ENCODE data around the gene CAD. TPM values are rescaled to one million over a fixed set of nuclear protein-coding genes. Genes with fewer than 3 reads are reported as not detected.

Gene CAD
- total and polyA plus RNA-seq, 9 of the 15 experiments (the other 6 are each of a cell fraction or from before 2014, with no cell fraction given): 7.5 to 126 (median 33.7) TPM

DNA sequence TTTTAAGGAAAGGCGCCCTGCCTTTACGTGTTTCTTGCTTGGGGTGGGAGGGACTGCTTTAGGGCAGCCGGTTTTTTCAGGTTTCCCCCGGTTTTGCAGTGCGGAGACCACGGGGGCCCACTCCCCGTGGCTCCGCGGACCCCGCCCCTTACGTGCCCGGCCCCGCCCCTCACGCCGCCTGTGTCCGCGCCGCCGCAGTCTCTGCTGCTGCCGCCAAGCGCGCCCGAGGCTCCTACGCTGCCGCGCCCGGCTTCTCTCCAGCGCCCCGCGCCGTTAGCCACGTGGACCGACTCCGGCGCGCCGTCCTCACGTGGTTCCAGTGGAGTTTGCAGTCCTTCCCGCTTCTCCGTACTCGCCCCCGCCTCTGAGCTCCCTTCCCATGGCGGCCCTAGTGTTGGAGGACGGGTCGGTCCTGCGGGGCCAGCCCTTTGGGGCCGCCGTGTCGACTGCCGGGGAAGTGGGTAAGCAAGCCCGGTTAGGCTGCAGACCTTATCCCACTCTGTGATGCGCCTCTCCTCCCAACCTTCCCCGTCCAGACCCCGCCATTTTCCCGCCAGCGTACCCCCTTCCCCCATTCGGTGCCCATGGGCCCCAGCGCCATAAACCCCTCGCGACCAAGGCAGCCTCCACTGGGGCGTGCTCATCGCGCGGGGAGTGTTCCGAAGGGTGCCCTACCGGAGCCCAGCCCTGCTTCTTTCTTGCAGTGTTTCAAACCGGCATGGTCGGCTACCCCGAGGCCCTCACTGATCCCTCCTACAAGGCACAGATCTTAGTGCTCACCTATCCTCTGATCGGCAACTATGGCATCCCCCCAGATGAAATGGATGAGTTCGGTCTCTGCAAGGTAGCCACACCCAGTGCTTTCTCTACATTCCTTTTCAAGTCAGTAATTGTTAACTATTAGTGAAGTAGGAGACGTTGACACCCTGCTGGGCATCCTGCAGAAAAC, at the start of gene CAD (continued):
- peak; percentile 10; the same call in 1 of the 2 replicates for TF ChIP-seq ZKSCAN1 (IDR thresholded peaks at IDR 0.05; ENCODE audit: low read depth, low read length)
- TF ChIP-seq, protein P1, sequence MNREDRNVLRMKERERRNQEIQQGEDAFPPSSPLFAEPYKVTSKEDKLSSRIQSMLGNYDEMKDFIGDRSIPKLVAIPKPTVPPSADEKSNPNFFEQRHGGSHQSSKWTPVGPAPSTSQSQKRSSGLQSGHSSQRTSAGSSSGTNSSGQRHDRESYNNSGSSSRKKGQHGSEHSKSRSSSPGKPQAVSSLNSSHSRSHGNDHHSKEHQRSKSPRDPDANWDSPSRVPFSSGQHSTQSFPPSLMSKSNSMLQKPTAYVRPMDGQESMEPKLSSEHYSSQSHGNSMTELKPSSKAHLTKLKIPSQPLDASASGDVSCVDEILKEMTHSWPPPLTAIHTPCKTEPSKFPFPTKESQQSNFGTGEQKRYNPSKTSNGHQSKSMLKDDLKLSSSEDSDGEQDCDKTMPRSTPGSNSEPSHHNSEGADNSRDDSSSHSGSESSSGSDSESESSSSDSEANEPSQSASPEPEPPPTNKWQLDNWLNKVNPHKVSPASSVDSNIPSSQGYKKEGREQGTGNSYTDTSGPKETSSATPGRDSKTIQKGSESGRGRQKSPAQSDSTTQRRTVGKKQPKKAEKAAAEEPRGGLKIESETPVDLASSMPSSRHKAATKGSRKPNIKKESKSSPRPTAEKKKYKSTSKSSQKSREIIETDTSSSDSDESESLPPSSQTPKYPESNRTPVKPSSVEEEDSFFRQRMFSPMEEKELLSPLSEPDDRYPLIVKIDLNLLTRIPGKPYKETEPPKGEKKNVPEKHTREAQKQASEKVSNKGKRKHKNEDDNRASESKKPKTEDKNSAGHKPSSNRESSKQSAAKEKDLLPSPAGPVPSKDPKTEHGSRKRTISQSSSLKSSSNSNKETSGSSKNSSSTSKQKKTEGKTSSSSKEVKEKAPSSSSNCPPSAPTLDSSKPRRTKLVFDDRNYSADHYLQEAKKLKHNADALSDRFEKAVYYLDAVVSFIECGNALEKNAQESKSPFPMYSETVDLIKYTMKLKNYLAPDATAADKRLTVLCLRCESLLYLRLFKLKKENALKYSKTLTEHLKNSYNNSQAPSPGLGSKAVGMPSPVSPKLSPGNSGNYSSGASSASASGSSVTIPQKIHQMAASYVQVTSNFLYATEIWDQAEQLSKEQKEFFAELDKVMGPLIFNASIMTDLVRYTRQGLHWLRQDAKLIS (CRISPR knock-in tag; IDR thresholded peaks at IDR 0.05): peak; percentile 83
- TF ChIP-seq, protein P2, sequence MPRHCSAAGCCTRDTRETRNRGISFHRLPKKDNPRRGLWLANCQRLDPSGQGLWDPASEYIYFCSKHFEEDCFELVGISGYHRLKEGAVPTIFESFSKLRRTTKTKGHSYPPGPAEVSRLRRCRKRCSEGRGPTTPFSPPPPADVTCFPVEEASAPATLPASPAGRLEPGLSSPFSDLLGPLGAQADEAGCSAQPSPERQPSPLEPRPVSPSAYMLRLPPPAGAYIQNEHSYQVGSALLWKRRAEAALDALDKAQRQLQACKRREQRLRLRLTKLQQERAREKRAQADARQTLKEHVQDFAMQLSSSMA (CRISPR knock-in tag; IDR thresholded peaks at IDR 0.05): no peak
- TF ChIP-seq, protein P3, sequence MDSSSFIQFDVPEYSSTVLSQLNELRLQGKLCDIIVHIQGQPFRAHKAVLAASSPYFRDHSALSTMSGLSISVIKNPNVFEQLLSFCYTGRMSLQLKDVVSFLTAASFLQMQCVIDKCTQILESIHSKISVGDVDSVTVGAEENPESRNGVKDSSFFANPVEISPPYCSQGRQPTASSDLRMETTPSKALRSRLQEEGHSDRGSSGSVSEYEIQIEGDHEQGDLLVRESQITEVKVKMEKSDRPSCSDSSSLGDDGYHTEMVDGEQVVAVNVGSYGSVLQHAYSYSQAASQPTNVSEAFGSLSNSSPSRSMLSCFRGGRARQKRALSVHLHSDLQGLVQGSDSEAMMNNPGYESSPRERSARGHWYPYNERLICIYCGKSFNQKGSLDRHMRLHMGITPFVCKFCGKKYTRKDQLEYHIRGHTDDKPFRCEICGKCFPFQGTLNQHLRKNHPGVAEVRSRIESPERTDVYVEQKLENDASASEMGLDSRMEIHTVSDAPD (CRISPR knock-in tag; IDR thresholded peaks at IDR 0.05): no peak
- TF ChIP-seq HNRNPUL1 (IDR thresholded peaks at IDR 0.05; ENCODE audit: low read length): no peak
- TF ChIP-seq CHD2 (IDR thresholded peaks at IDR 0.05; ENCODE audit: low read depth, low read length): peak; percentile 23; the same call in 1 of the 2 replicates
- no peak for TF ChIP-seq HDGF (IDR thresholded peaks at IDR 0.05)
- TF ChIP-seq, protein P4, sequence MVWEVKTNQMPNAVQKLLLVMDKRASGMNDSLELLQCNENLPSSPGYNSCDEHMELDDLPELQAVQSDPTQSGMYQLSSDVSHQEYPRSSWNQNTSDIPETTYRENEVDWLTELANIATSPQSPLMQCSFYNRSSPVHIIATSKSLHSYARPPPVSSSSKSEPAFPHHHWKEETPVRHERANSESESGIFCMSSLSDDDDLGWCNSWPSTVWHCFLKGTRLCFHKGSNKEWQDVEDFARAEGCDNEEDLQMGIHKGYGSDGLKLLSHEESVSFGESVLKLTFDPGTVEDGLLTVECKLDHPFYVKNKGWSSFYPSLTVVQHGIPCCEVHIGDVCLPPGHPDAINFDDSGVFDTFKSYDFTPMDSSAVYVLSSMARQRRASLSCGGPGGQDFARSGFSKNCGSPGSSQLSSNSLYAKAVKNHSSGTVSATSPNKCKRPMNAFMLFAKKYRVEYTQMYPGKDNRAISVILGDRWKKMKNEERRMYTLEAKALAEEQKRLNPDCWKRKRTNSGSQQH (CRISPR knock-in tag; IDR thresholded peaks at IDR 0.05): no peak
- no peak for TF ChIP-seq ILK (tag; IDR thresholded peaks at IDR 0.05; ENCODE audit: borderline replicate concordance, low read depth)
- TF ChIP-seq ZSCAN29 (IDR thresholded peaks at IDR 0.05): no peak
- no peak for TF ChIP-seq BCL6 (CRISPR knock-in tag; IDR thresholded peaks at IDR 0.05)
- no peak for TF ChIP-seq KLF6 (CRISPR knock-in tag; IDR thresholded peaks at IDR 0.05; ENCODE audit: borderline replicate concordance)
- TF ChIP-seq KDM4B (IDR thresholded peaks at IDR 0.05; ENCODE audit: borderline replicate concordance in 2 of 2, low read depth in 1 of 2): no peak
- TF ChIP-seq ZNF561 (CRISPR knock-in tag; conservative IDR thresholded peaks at IDR 0.05): no peak
- TF ChIP-seq, protein P5, sequence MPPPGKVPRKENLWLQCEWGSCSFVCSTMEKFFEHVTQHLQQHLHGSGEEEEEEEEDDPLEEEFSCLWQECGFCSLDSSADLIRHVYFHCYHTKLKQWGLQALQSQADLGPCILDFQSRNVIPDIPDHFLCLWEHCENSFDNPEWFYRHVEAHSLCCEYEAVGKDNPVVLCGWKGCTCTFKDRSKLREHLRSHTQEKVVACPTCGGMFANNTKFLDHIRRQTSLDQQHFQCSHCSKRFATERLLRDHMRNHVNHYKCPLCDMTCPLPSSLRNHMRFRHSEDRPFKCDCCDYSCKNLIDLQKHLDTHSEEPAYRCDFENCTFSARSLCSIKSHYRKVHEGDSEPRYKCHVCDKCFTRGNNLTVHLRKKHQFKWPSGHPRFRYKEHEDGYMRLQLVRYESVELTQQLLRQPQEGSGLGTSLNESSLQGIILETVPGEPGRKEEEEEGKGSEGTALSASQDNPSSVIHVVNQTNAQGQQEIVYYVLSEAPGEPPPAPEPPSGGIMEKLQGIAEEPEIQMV (tag; conservative IDR thresholded peaks at IDR 0.05; ENCODE audit: low read depth): no peak
- TF ChIP-seq RBM14 (IDR thresholded peaks at IDR 0.05; ENCODE audit: borderline replicate concordance, insufficient read depth, low read depth, low read length): peak; percentile 55; the same call in 1 of the 2 replicates
- TF ChIP-seq, protein P6, sequence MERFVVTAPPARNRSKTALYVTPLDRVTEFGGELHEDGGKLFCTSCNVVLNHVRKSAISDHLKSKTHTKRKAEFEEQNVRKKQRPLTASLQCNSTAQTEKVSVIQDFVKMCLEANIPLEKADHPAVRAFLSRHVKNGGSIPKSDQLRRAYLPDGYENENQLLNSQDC (CRISPR knock-in tag; IDR thresholded peaks at IDR 0.05): no peak
- no peak for TF ChIP-seq ZFP1 (CRISPR knock-in tag; IDR thresholded peaks at IDR 0.05)
